Stomach (tissue), 4 donors: ENCODE results near the gene DHFR.

Source experiments
- POLR2A ChIP-seq, 4 donors: fragments of 450-650 bp; IDR thresholded peaks; one replicate each; pipeline ENCODE4 v1.6.1; 2016; ENCODE audit warnings: antibody characterized with exemption in 4 of 4, control low read depth in 2 of 4, mild to moderate bottlenecking in 1 of 4, moderate library complexity in 1 of 4
- POLR2AphosphoS5 ChIP-seq, 3 donors: sonication (generic); formaldehyde crosslinking; IDR thresholded peaks; one replicate each; pipeline ENCODE4 v1.6.1; 2016; ENCODE audit warnings: antibody characterized with exemption in 3 of 3
- TF ChIP-seq, protein P1 (sequence below), 7 experiments: fragments of 450-650 bp in 4 of 7; fragments of 200-600 bp in 3 of 7; sonication (generic) in 3 of 7; IDR thresholded peaks; one replicate each; pipeline ENCODE4 v1.5.1; 2016 to 2019; ENCODE audit warnings: antibody characterized with exemption in 7 of 7, control low read depth in 2 of 7, mild to moderate bottlenecking in 1 of 7

DNA sequence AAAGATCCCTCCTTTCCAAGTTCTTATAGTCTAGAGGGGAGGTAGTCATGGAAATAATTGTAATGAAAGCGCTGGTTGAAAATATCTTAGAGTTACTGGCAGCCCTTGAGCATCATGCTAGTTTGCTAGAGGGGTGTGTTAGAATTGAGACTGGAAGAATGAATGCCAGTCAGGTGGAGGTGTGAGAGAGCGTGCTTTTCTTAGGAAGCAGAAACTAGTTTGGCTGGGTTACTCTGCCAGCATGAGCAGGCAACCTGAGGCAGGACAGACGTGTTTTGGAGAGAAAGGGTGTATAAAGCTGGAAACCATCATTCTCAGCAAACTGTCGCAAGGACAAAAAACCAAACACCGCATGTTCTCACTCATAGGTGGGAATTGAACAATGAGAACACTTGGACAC is 43.6 kb upstream of the DHFR start:
- TF ChIP-seq POLR2A (IDR thresholded peaks at IDR 0.05) (no peak), POLR2AphosphoS5 (IDR thresholded peaks at IDR 0.05) (no peak)
- TF ChIP-seq, protein P1, sequence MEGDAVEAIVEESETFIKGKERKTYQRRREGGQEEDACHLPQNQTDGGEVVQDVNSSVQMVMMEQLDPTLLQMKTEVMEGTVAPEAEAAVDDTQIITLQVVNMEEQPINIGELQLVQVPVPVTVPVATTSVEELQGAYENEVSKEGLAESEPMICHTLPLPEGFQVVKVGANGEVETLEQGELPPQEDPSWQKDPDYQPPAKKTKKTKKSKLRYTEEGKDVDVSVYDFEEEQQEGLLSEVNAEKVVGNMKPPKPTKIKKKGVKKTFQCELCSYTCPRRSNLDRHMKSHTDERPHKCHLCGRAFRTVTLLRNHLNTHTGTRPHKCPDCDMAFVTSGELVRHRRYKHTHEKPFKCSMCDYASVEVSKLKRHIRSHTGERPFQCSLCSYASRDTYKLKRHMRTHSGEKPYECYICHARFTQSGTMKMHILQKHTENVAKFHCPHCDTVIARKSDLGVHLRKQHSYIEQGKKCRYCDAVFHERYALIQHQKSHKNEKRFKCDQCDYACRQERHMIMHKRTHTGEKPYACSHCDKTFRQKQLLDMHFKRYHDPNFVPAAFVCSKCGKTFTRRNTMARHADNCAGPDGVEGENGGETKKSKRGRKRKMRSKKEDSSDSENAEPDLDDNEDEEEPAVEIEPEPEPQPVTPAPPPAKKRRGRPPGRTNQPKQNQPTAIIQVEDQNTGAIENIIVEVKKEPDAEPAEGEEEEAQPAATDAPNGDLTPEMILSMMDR (IDR thresholded peaks at IDR 0.05): no peak
